GM21423 (cell line): ENCODE measurements around the gene LY6G6C.

Source experiments
- ATAC-seq: cut with Tn5 transposase; IDR thresholded peaks from one replicate; pipeline ENCODE4 v1.9.1; 2021; ENCODE audit warnings: mild to moderate bottlenecking, moderate library complexity; ENCODE audit not compliant: unreplicated experiment

Gene LY6G6C, protein sequence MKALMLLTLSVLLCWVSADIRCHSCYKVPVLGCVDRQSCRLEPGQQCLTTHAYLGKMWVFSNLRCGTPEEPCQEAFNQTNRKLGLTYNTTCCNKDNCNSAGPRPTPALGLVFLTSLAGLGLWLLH

DNA sequence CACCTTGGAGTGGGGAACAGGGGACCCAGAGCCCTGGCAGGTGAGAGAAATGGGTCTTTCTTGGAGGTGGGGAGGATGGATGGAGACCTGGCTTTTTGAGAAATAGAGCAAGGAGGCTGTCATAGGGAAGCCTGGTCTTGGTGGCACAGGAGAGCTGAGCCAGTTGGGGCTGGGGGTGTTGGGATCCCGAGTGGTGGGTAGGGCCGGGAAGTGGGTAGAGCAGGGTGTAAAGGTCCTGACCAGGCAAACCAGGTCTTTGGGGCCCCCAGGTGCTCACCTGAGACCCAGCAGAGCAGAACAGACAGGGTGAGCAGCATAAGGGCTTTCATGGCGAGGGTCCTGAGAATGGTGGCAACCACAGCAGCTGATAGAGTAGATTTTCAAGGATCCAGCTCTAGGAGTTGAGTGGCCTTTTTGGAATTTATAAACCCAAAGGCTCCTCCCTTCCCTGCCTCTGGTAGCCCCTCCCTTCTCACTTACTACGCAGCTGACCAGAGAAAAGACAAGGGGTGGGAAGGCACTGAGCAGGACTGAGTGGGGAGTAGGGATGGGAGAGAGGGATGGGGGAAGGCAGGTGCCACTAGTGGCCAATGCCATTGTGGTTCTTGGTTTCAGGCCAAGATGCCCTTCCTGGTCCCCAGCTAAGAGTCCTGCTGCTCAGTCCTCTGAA is at the start of gene LY6G6C:
LY6G6C (minus strand) TSS at position 396 of the 670 bp plus-strand sequence; CDS start at position 329, 67 bp downstream.
- ATAC-seq, result no peak

DNA sequence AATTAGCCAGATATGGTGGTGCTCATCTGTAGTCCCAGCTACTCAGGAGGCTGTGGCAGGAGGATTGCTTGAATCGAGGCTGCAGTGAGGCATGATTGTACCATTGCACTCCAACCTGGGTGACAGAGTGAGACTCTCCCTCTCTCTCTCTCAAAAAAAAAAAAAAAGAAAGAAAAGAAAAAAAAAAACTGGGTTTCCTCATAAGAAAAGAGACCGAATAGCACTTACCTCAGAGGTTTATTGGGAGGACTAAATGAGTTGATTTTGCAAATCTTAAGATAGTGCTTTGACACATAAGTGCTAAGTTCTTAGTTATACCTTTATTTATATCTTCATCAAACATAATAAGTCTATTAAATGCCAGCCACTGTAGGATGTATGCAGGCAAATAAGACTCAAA is 49.3 kb upstream of the LY6G6C start:
- ATAC-seq, result no peak

DNA sequence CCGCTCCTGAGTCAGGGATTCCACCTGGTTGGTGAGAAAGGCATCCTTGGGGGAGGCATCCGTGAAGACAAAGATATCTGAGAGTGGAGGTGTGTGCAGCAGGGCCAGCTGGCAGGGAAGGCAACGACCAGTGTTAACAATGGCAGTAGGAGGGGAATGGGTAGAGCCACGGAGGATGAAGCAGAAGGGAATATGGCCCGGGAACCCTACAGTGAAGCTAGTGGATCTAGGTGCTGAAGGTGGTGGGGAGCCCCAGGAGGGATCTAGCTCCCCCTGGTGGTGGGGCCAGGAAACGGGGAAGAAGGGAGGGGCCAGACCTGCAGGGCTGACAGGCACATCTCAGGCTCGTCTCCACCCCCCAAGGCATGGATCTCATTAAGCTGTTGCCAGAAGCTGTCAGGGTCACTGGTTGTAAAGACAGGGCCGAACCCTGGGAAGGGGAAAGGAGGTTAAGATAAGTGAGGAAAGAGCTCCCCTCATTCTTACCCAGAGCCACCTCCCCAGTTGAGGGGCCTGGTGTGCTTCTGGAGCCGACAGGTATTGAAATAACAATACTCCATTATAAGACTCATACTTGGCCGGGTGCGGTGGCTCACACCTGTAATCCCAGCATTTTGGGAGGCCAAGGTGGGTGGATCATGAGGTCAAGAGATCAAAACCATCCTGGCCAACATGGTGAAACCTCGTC is 48.3 kb upstream of the LY6G6C start:
- no peak for ATAC-seq

DNA sequence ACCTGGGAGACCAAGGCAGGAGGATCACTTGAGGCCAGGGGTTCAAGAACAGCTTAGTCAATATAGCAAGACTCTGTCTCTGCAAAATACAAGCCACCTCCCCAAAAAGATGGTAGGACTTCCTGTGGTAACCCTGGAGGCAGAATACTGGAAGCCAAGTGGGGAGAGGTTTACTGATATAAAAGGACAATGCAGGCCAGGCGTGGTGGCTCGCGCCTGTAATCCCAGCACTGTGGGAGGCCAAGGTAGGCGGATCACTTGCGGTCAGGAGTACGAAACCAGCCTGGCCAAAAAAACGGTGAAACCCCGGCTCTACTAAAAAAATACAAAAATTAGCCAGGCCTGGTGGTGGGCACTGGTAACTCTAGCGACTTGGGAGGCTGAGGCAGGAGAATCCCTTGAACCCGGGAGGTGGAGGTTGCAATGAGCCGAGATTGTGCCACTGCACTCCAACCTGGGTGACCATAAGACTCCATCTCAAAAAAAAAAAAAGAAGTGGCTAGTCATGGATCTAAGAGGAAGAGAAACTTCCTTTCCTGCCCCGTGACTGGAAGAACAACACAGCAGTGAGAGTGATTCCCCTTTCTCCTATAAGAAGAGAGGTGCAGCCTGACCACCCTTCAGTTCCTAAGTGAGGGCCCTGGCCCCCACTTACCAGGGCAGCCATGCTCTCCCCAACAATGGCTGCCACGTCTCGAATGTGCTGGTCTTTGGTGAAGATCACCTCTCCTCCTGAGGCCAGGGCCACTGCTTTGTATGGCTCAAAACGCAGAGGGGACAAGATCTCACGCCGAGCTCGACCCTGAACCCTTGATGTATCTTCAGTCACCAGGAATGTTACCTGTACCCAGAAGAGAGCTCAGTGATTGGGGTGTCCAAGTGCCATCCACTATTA is 47.1 kb upstream of the LY6G6C start:
- ATAC-seq, result no peak

- ATAC-seq, result no peak
Measured at GRCh38 chr6:31767096-31767645, 45.6 kb upstream of the LY6G6C start.

DNA sequence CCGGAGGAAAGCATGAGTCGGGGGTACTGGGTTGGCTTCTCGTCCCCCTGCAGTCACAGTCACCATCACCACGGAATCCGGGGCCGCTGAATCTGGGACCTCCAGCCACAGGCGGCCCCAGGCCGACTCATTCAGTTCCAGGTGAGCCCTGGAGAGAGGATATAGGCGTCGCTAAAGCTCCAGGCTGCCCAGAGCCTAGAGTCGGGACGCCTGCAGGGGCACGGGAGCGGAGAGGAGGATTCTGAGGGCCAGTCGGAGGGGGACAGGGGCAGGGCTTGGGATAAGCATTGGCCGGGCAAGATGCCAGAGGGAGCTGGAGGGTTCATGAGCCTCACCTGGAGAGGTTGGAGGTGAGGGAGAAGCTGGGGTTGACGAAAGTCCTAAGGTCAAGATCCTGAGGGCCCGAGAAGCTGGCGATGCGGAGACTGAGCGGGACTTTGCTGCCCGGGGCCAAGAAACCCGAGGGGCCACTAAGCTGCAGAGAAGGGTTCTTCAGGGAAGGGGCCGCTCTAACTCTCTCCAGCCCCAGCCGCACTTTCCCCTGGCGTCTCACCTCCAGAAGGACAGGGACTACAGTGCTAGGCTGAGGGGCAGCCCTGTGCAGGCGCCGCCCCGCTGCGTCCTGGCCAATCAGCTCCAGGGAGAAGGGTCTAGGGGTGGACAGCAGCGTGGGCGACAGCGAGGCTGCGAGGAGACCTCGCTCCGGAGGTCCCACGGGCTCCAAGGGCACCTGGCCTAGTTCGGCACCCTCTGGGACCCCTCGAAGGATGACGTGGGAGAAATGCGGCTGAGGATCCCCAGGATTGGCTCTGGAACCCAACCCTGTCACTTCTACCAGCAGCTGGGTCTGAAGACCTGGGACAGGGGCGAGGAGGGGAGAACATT is 44.6 kb upstream of the LY6G6C start:
- ATAC-seq, result no peak

DNA sequence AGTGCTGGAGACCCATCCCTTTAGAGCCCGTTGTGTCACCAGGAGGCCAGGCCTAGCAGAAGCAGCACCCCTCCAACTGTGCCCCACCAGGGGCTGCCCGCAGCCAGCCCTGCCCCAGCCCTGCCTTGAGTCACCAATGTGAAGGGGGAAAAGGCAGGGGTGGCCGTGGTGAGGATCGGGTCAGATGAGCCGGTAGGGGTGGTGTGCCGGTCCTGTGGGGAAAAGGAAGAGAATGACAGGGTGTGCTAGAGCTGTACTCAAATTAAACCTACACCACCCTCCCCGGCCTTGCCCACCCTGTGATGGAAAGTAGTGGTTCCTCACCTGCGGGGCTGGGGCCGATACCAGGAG is 44.0 kb upstream of the LY6G6C start:
- ATAC-seq, result no peak

DNA sequence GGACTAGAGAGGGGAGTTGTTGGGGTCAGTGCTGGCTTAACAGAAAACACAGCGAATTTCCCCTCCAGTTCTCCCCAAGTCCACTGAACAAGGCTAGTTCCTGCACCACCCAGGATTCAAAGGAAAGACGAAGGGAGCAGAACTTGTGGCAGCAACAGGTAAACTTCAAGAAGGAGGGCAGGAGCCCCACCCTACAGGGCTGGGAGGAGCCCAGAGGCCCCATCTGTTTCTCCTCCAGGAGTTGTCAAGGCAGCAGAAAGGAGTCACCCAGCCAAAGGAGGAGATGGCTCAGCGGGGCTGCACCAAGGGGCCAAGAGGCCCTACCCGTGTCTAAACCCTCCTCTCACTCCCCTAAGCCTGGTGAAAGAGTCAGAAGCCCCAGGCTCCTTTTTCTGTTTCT is 42.7 kb upstream of the LY6G6C start:
- ATAC-seq, result no peak

- no peak for ATAC-seq
Measured at GRCh38 chr6:31763619-31763940, 42.0 kb upstream of the LY6G6C start.

DNA sequence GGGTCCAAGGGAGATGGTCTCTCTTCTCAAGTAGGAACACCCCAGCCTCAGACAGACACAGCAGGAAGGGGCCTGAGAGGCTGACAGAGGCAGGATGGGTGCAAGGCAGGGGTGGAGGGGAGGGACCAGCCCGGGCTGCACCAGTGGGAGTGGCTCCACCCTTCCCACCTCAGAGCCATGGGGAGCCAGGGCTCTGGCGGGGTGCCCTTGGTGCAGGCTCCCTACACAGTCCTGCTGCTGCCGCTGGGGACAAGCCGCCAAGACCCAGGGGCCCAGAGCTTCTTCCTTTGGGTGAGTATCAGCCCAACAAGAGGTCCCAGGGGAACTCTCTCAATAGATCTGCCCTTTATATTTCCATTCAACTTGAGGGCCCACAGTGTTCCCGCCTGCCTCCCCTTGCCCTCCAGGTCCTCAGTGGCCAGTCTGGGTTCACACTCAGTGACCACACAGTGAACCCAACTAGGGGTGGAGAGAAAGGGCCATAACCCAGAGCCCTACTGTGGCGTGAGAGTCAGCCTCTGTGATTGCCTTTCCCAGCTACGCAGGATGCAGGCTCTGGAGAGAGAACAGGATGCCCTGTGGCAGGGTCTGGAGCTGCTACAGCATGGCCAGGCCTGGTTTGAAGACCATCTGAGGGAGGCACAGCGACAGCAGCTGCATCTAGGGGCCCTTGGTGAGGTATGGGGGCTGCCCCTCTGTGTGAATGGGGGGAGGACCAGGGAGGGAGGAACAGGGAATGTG is 41.5 kb upstream of the LY6G6C start:
- no peak for ATAC-seq

GRCh38 chr6:31762356-31762755 is 40.8 kb upstream of the LY6G6C start, which contains the start of gene SAPCD1:
Gene SAPCD1, plus strand, starts transcription at chr6:31762656. Its CDS starts 399 bp downstream, at chr6:31763055.
- no peak for ATAC-seq

DNA sequence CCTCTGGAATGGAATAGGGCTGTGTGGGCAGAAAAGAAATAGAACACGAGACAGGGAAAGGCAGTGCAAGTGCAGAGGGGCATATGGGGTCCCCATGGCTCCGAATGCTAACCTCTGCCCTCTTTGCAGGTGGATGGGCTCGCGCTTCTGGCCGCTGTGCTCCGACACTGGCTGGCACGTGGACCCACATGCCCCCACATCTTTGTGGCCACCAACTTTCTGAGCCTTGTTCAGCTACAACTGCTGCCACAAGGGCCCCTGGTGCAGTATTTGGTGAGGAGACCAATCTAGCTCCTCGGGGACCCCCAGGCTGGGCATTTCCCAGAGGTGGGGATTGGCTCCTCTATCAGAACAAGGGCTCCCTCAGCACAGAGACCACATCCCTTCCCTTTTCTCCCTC is 39.8 kb upstream of the LY6G6C start:
- ATAC-seq, result no peak

DNA sequence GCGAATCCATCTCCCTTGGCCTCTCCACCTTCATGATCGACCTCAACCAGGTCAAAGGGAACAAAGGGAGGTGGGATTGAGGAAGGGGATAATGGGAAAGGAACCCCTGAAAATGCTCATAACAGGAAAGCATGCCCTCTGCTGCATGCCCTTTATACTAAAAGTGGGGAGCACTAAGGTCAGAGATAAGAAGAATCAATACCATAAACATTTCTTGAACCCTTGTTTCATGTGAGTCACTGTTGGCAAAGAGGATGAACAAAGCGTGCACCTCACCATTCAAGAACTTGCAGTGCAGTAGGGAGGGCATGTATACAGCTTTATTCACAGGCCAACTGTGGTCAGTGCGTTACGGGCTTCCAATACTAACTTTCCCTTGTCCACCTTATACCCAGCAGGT is 39.2 kb upstream of the LY6G6C start:
- no peak for ATAC-seq

GRCh38 chr6:31758281-31758680 is 36.7 kb upstream of the LY6G6C start:
- ATAC-seq, result no peak

DNA sequence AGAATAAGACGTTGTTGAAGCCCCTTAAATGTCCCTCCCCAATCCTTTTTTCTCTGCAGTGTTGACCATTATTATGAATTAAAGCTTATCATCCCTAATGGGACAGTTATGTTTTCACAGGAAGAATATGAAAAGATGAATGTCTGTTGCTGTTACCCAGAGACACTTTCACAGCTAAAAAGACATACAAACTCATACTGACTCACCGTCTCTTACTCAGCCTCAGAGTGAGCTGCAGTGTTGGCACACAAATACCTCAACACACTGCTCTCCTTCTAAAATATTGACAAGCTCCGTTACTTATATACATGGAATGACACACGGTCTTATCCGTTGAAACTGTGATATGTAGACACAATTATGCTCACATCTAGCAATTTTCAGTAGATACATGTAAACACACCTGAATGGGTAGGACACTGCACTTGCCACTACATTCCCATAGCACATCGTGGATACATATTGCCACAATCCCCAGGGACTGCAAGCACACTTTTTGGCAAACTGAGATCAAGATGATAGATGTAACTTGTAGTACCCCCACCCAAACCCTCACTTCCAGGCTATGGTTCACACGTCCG is 31.3 kb upstream of the LY6G6C start:
- no peak for ATAC-seq

DNA sequence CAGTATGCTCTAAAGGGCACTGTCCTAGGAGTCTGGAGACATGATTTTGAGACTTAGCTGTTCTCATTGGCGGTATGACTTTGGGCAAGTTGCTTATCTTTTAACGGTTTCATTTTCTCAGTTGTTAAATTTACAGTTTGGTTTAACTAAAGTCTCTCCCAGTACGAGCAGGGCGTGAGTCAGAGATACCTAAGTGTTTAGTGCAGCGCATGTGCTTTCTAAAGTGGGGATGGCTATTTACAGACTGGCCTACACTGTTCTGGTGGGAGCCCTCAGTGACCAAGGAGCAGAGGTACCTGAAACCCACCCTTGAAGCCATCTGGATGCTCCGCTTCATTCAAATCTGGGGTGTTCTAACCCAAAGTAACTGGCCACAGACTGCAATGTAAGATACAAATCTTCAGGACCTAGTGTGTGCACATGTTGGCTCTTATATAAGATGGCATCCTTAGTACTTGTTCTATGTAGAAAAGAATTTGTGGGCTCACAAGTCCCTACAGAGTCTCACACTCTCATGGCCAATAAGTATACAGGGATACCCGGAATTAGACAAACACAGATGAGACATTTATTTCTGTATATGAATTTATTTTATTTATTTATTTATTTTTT is 29.0 kb upstream of the LY6G6C start:
- no peak for ATAC-seq

- no peak for ATAC-seq
Measured at GRCh38 chr6:31749301-31750036, 27.9 kb upstream of the LY6G6C start.

GRCh38 chr6:31744422-31744821 is 22.9 kb upstream of the LY6G6C start:
- no peak for ATAC-seq
